DLD1 (cell line): ENCODE results near the gene APOO.

Experiments used
- in situ Hi-C: cut with HindIII; loops from 2 replicates; pipeline ENCODE4 v1.10.0; 2017; ENCODE audit warnings: low sequenced_read_pairs

The APOO gene

GRCh38 chrX:23907498-23908218 is at the start of gene APOO, which contains the start of gene CXorf58:
Gene APOO, minus strand, starts transcription at chrX:23907938. Its CDS starts 236 bp downstream, at chrX:23907702.
Gene CXorf58, plus strand, starts transcription at chrX:23908006. Its CDS starts 2,297 bp downstream, at chrX:23910303.
- in situ Hi-C loops: no loop called here

DNA sequence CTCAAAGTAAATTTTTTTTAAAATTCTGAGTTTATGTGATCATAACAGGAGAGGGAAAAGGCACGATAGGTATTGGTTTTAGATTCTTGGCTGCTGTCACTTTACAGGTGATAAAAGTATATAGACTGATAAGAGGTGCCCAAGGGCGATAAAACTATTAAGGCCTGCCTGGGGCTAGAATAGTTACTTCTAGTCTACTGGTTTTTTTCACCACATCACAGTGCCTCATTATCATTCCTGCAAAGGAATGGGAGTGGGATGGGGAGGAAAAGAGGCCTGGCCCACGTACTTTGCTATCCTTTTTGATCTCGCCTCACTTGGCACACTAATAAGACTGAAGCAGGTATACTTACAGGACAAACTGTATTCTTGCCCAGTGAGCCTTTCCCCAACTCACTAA is 46.7 kb upstream of the APOO start:
- in situ Hi-C loops: no loop called here

- in situ Hi-C loops: no loop called here
Observed at GRCh38 chrX:23953908-23954269, 46.2 kb upstream of the APOO start.

DNA sequence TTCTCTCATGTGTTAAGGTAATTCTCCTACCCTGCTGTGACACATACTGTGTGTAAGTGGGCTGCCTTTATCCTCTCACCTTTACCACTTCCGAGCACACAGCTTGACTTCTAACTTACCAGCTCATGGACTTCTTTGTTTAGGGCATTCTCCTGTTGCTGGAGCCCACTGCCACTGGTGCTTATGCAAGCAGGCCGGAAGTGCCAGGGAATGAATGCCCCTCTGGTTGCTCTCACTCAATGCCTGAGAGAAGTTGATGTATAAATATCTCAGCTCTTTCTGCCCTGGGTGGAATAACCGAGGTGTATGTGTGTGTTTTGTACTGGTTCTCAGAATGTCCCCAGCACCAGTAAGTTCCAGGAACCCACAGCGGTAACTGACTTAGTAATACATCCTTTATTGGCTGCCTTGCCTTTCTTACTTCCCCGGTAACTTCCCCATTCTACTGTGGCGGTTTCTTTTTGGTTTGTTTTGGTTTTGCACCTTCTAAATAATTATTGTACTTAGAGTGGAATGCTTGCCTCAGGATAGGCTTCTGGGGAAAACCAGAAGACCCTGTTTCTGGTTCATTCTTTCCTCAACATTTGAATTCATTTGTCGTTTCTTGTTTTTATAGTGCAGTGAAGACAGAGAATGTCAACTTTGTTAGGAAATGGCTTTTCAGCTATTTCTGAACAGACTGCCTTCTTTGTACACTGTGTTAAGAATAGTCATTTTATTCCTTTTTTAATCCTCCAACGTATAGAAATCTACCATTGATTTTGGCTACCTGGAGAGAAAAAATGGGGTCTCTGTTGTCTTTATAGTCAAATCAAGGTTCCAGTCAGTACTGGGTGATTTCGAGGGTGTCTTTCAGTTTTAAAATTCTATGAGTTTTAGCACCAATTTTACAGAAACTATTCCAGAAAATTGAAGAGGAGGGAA is 45.5 kb upstream of the APOO start:
- in situ Hi-C loops: no loop called here

GRCh38 chrX:23952391-23952790 is 44.7 kb upstream of the APOO start:
- in situ Hi-C loops: no loop called here

- in situ Hi-C loops: no loop called here
Observed at GRCh38 chrX:23945206-23945605, 37.5 kb upstream of the APOO start.

GRCh38 chrX:23944234-23944633 is 36.5 kb upstream of the APOO start:
- in situ Hi-C loops: no loop called here

DNA sequence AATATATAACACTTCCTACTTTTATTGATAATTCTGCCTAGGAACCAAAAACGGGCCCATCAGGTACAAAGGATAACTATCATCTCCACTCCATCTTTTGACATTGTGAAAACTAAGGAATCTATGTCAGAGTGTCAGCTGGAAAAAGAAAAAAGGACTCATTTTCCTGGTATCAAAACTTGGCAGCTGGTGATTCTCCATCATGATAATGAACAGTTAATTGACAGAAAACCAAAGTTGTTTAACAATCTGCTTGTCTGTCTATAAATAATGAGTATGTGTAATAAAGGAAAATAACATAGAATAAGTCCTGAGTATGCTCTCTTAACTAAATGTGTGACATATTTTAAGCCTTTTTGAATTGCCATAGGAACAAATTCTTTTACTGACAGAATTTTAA is 31.5 kb upstream of the APOO start:
- in situ Hi-C loops: no loop called here

DNA sequence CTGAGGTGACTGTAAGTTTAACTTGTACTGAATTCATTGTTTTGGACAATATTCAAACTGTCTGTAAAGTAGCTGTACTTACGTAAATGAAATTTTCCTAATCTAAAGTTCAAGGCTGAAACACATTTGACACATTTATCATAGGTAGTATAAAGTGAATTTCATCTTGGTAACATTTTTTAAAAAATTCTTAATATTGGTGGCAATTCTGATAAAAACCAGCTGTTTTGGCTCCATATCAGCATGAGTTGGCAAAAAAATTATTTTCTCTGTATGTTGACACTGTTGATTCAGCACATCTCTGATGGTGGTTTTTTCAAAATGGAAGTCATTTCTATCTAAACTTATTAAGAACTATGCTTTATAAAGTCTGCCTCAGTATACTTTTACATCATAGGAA is 31.0 kb upstream of the APOO start:
- in situ Hi-C loops: no loop called here

DNA sequence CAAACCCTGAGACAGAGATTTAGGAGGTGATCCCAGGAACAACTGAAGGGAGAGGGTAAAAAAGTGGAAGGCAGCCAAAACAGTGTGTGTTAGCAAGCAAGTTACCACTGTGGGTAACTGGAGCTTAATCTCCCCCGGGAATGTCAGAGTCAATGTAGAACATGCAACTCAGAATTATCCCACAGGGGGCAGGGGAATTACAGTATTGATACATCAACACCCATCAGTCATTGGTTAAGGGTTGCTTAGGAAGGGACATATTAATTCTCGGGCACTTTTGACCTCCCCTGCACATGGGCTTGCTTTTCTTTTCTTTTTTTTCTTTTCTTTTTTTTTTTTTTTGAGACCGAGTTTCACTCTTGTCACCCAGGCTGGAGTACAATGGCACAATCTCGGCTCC is 29.4 kb upstream of the APOO start:
- in situ Hi-C loops: no loop called here

DNA sequence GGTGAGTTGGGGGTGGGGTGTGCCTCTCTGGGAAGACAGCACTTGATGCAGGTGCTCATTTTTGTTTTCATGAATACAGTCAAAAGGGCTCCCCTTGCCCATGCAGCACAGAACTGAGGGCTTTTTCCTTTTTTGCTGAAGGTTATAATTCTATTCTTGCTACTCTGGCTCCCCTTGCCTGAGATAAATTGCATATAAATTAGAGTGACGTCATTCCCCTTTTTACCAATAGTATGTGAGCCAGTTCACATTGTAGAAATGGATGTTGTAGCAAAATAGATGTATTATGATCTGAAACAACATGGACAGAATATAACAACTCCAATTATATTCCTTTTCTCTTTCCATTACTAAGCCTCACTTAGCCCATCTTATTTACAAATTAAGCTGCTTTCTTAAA is 28.4 kb upstream of the APOO start:
- in situ Hi-C loops: no loop called here

DNA sequence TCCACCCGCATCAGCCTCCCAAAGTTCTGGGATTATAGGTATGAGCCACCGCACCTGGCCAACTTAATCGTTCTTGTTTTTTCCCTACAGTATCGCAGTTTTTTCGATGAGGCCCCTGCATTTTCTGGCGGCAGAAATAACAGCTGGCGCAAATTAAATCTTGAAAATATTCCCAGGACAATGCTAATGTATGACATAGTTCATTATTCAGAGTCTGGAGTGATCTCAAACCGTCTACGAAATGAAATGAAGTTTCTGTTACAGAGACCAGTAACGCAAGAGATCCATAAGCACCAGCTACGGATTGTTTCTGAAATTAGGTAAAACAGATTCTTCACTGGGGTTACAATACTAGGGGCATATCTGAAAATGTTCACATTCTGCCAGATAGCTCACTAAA is 27.4 kb upstream of the APOO start:
- in situ Hi-C loops: no loop called here

DNA sequence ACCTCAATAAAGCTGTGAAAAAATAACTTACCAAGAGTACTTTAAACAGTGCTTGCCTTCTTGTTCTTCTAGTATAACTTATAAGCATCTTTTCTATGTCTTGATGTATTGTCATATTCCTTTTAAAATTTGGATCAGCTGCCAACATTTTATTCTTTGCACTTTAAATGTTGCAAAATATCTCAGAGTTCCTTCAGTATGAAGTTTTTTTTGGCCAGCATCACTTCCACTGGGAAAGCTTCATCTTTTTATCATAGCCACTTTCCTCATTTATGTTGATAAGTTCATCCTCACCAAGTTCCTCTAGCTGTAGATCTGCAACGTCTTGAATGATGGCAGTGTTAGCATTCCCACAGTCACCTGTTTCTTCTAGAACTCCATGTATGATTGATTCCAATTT is 24.3 kb upstream of the APOO start:
- in situ Hi-C loops: no loop called here

DNA sequence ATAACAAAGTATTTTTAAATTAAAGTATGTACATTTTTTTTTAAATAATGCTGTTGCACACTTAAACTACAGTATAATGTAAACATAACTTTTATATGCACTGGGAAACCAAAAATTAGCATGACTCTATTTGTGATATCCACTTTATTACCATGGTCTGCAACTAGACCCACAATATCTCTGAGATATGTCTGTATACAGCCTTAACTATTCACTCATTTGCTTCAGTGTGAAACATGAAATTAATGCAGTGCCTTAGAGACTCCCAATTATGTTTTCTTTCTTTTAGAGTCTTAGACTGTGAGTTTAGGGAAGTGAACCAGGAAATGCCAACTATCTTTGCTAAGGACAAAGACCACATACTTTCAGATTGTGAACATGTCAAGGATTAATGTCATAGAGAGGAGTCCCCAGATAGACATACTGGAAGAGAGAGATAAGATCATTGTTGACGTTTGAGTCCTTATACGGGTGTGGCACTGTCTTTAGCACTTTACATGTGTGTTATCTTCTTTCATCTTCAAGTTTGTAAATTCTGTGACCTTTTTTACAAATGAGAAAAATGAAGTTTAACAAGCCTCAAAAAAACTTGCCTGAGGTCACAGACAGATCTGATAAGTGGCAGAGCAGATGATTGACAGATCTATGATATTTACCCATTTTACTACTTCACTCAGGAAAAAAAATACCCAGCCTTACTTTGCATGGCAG is 23.3 kb upstream of the APOO start:
- in situ Hi-C loops: no loop called here

- in situ Hi-C loops: no loop called here
Observed at GRCh38 chrX:23926015-23926414, 18.3 kb upstream of the APOO start.

- in situ Hi-C loops: no loop called here
Observed at GRCh38 chrX:23919706-23920320, 12.1 kb upstream of the APOO start.

- in situ Hi-C loops: no loop called here
Observed at GRCh38 chrX:23919148-23919547, 11.4 kb upstream of the APOO start.

GRCh38 chrX:23911126-23911835 is 3.5 kb upstream of the APOO start:
- in situ Hi-C loops: no loop called here

DNA sequence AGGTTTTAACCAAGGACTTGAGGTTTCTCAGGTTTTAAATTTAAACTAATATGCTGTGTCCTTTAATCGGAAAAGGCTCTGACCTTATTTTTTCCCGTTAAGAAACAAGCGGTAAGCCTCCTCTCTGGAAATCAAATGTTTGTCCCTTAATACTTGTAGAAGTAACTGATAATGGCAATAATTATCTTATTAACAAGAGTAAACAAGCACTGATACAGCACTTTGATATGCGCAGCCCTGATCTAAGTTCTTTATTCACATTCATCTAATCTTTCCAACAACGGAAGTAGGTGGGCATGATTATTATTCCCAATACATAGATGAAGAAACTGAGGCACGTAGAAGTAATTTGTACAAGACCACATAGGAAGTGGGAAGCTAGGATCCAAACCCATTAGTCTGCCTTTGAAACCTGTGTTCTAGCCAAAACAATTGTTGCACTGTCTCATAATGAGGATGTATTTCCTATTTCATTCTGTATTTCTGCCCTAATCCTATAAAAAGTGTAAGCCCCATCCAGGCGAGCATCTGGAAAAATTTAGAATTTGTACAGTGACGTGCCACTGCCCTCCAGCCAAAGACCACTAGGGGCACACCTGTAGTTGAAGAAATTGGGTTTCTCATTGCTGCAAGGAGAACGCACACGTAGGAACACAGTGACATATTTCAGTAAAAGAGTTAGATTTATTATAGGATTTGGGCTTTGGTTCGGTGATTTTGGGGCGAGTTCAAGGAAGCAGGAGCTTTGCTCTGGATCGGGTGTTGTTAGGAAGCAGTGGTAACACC is 674 bp upstream of the APOO start:
- in situ Hi-C loops: no loop called here

- in situ Hi-C loops: no loop called here
Observed at GRCh38 chrX:23907111-23907497, 634 bp downstream of the APOO start.
